GM06990 (cell line): Measurements from ENCODE around the gene BICC1.

Experiments used
- DNase-seq: peaks from one replicate; pipeline ENCODE4 v3.0.0-alpha.2; 2011; ENCODE audit not compliant: insufficient read length; ENCODE audit errors: extremely low read depth
- H3K27me3 ChIP-seq: replicated peaks from 2 replicates; pipeline ENCODE4 v1.6.0; 2011; ENCODE audit warnings: low read length; ENCODE audit not compliant: control insufficient read depth, insufficient read depth
- H3K36me3 ChIP-seq: 2 replicates; pipeline ENCODE4 v1.5.1; 2011; ENCODE audit warnings: low read length; ENCODE audit not compliant: control insufficient read depth, insufficient read depth
- H3K4me3 ChIP-seq: replicated peaks from 2 replicates; pipeline ENCODE4 v1.5.1; 2011; ENCODE audit warnings: low read depth, mild to moderate bottlenecking, control low read depth, low read length
- CTCF ChIP-seq: IDR thresholded peaks from 2 replicates; pipeline ENCODE4 v1.5.1; 2011; ENCODE audit warnings: low read length, control low read depth, mild to moderate bottlenecking, inconsistent platforms; ENCODE audit not compliant: insufficient read depth, poor library complexity, severe bottlenecking

BICC1 gene

GRCh38 chr10:58712982-58713381, 200.3 kb downstream of the BICC1 start:
- H3K4me3 ChIP-seq: no peak overlapping the region
- H3K36me3 ChIP-seq: no peaks in the 10 kb centered on the region
- DNase-seq: no peak
- H3K27me3 ChIP-seq: no peaks in the 10 kb centered on the region
- no peak for TF ChIP-seq CTCF

GRCh38 chr10:58714409-58714808, 201.7 kb downstream of the BICC1 start:
- Histone ChIP-seq H3K27me3 (no peaks in the 10 kb centered on the region), H3K4me3 (no peak overlapping the region), H3K36me3 (no peaks in the 10 kb centered on the region)
- no peak for DNase-seq
- no peak for TF ChIP-seq CTCF

GRCh38 chr10:58715061-58715460, 202.4 kb downstream of the BICC1 start:
- Histone ChIP-seq H3K27me3 (no peaks in the 10 kb centered on the region), H3K36me3 (no peaks in the 10 kb centered on the region), H3K4me3 (no peak overlapping the region)
- TF ChIP-seq CTCF: no peak
- DNase-seq: no peak

- DNase-seq: no peak
- no peak for TF ChIP-seq CTCF
- Histone ChIP-seq H3K27me3 (no peaks in the 10 kb centered on the region), H3K36me3 (no peaks in the 10 kb centered on the region), H3K4me3 (no peak overlapping the region)
Observed at GRCh38 chr10:58718596-58718995, 205.9 kb downstream of the BICC1 start.

- H3K36me3 ChIP-seq: no peaks in the 10 kb centered on the region
- H3K4me3 ChIP-seq: no peak overlapping the region
- DNase-seq: no peak
- H3K27me3 ChIP-seq: no peaks in the 10 kb centered on the region
- no peak for TF ChIP-seq CTCF
Observed at GRCh38 chr10:58721601-58722281, 209.1 kb downstream of the BICC1 start.

- DNase-seq: no peak
- H3K27me3 ChIP-seq: no peaks in the 10 kb centered on the region
- no peaks in the 10 kb centered on the region for H3K36me3 ChIP-seq
Observed at GRCh38 chr10:58723186-58723585, 210.5 kb downstream of the BICC1 start.

More at GRCh38 chr10:58723186-58723585, 210.5 kb downstream of the BICC1 start:
- no peak overlapping the region for H3K4me3 ChIP-seq
- TF ChIP-seq CTCF: no peak
